GM12875 (cell line): ENCODE results near the gene FAT3.

ENCODE experiments used
- H3K4me3 ChIP-seq: one replicate; pipeline ENCODE4 v1.5.1; 2011; ENCODE audit warnings: low read depth, low read length, control low read depth
- TF ChIP-seq, protein P1 (sequence below): IDR thresholded peaks from 2 replicates; pipeline ENCODE4 v1.5.1; 2011; ENCODE audit warnings: low read depth, mild to moderate bottlenecking, control low read depth, inconsistent platforms, low read length, moderate library complexity, borderline replicate concordance; ENCODE audit not compliant: insufficient read depth

The FAT3 gene

DNA sequence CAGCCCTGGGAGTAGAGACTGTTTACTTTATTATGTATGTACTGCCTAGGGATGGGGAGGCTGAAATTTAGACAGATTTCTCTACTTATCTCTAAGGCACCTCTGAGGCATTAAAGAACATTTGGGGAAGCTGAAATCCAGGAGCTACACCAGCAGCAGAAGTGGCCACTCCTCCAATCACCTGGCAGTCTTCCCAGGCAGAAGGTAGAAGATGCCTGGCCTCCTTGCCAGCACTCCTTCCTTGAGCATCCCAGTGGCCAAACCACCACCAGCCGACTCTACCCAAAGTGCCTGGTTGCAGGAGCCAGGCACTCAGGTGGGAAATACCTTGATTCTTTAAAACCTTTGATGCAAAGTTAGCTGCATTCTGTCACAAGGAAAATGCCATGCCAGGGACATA is 1.9 kb upstream of the FAT3 start:
- no peak overlapping the region for H3K4me3 ChIP-seq
- TF ChIP-seq, protein P1, sequence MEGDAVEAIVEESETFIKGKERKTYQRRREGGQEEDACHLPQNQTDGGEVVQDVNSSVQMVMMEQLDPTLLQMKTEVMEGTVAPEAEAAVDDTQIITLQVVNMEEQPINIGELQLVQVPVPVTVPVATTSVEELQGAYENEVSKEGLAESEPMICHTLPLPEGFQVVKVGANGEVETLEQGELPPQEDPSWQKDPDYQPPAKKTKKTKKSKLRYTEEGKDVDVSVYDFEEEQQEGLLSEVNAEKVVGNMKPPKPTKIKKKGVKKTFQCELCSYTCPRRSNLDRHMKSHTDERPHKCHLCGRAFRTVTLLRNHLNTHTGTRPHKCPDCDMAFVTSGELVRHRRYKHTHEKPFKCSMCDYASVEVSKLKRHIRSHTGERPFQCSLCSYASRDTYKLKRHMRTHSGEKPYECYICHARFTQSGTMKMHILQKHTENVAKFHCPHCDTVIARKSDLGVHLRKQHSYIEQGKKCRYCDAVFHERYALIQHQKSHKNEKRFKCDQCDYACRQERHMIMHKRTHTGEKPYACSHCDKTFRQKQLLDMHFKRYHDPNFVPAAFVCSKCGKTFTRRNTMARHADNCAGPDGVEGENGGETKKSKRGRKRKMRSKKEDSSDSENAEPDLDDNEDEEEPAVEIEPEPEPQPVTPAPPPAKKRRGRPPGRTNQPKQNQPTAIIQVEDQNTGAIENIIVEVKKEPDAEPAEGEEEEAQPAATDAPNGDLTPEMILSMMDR, result no peak

GRCh38 chr11:92224054-92224406 is 588 bp upstream of the FAT3 start:
- TF ChIP-seq, protein P1, result no peak
- H3K4me3 ChIP-seq, result no peak overlapping the region

- TF ChIP-seq, protein P1, result no peak
- H3K4me3 ChIP-seq, result no peak overlapping the region
These were observed 528 bp downstream of the FAT3 start for GRCh38 chr11:92225125-92225567.

- TF ChIP-seq, protein P1, result no peak
- no peak overlapping the region for H3K4me3 ChIP-seq
These were observed 1.1 kb downstream of the FAT3 start for GRCh38 chr11:92225568-92226330.

DNA sequence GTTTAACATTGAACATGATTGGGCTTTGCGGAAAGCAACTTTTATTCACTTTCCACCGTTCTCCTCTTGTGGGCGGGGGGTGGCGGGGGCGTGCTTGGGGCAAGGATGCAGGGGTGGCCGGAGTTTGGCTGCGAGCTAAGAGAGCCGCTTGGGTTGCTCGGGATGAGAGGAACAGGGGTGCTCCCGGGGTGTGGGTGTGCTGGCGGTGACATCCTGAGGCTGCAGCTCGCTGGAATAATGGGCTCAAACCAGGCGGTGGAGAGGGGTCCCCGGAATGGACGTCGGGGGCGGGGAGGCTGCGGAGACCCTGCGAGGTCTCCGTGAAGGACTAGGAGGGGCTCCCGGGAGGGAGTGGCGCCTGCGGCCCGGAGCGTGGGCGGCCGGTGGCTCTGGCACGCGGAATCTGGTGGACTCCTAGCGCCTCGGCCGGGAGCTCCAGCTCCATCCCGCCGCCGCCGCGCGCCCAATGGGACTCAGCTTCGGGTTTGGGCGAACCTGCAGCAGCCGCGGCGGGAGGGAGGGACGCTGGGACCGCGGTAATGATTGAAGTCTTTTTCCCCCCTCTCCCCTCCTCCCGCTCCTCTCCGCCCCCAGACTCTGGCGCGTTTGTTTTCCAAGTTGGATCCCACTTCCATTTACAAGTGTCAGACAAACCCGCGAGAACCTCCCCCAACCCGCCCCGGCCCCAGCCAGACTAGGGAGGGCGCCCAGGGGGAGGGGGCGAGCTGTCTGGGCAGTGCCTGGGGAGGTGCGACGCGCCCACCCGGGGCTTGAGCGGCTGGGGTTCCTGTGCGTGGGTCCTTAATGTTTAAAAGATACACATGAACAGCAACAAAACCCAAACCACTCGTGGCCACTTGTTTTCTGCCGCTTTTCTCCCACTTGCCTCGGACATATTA is 2.0 kb downstream of the FAT3 start:
- TF ChIP-seq, protein P1, result no peak
- H3K4me3 ChIP-seq, result no peak overlapping the region

DNA sequence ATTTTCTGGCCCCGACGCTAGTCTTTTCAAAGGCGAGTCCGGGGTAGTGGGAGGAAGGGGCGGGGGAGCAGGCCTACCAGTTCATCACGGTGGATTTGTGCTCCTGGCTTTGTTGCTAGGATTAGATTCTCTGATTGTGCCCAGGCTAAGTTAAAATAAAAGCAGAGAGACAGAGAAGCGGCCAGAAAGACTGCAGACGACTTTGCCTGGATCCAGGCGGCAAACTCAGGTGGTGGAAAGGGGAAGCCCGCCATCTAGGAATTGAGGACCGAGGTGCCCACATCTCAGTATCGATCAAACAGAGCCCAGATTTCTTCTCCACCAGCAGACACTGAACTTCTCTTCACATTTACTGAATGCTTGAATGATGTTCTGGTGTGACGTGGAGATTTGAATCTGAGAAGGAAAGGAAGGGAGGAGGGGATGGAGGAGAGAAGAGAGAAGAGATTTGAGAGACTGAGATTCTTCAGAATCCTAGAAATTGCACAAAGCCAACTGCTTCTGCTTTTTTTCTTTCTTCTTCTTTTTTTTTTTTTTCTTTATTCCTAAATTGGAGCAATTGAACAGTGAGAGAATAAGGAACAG is 2.7 kb downstream of the FAT3 start:
- H3K4me3 ChIP-seq, result no peak overlapping the region

More for the DNA sequence above, 2.7 kb downstream of the FAT3 start:
- TF ChIP-seq, protein P1, result no peak
